ENCODE results near the gene CFAP68. TPM values are rescaled to one million over a fixed set of nuclear protein-coding genes. Genes with fewer than 3 reads are reported as not detected.

Gene CFAP68
- total RNA-seq, 1 experiment from 2014 or later, result 49.6 TPM

GRCh38 chr11:111834432-111835163 is 44.7 kb upstream of the CFAP68 start:
- no peak overlapping the region for H3K4me2 ChIP-seq (ENCODE audit: low read length)
- ChIA-PET POLR2A (no interaction called here), CTCF (interaction anchor here (0.7 to 2.3 kb wide), 4 partner anchors 8 to 248 kb away, joined by 3 to 5 read pairs (median 4); no protein-coding TSS in a partner anchor), RAD21 (ENCODE audit: low non-redundant PET in 1 of 2, low total read pairs in 2 of 2, uncharacterized antibody in 2 of 2, unreplicated experiment in 2 of 2) (interaction anchor here in 1 of 2 experiments (0.5 kb wide), 1 partner anchor 60 kb away, joined by 4 read pairs; no protein-coding TSS in a partner anchor)
- H3K4me3 ChIP-seq (replicated peaks in 1 of 2; ENCODE audit: low read depth in 1 of 2, low read length in 2 of 2), result no peak overlapping the region
- no TSS peak for BruUV-seq (replicated peaks)
- no peak overlapping the region for H3K9ac ChIP-seq (ENCODE audit: low read length)
- no peaks in the 10 kb centered on the region for H3K9me3 ChIP-seq (ENCODE audit: control insufficient read depth in 1 of 2, insufficient read depth in 1 of 2, low read depth in 1 of 2, low read length in 2 of 2)
- H3K9me2 ChIP-seq (ENCODE audit: insufficient read depth), result no peaks in the 10 kb centered on the region
- no peaks in the 10 kb centered on the region for H4K20me1 ChIP-seq (ENCODE audit: insufficient read depth)
- intact Hi-C loops (cut with micrococcal nuclease), result no loop called here
- no peak overlapping the region for H3K27ac ChIP-seq (ENCODE audit: low read depth, low read length)
- no peaks in the 10 kb centered on the region for H3K79me2 ChIP-seq (ENCODE audit: insufficient read depth, low read length)
- no peak for DNase-seq (ENCODE audit: low read depth, low spot score)
- H2AFZ ChIP-seq (ENCODE audit: low read depth, low read length, poor library complexity, severe bottlenecking), result no peak overlapping the region
- H3K36me3 ChIP-seq (ENCODE audit: control insufficient read depth in 1 of 2, insufficient read depth in 2 of 2, low read length in 2 of 2), result no peaks in the 10 kb centered on the region; a peak in 3 of 4 replicates
- no peak for ATAC-seq
- H3K27me3 ChIP-seq (ENCODE audit: insufficient read depth, low read length), result no peaks in the 10 kb centered on the region
- H3K4me1 ChIP-seq (ENCODE audit: control insufficient read depth in 1 of 2, insufficient read depth in 2 of 2, low read length in 2 of 2), result no peaks in the 10 kb centered on the region
- TF ChIP-seq ATF3 (IDR thresholded peaks at IDR 0.05) (no peak), ZBTB33 (IDR thresholded peaks at IDR 0.05; ENCODE audit: extremely low read depth, insufficient replicate concordance, low read length) (no peak), POLR2AphosphoS5 (IDR thresholded peaks at IDR 0.05; ENCODE audit: low read depth, low read length) (no peak), ELF1 (IDR thresholded peaks at IDR 0.05; ENCODE audit: borderline replicate concordance, low read depth) (no peak), ZFX (IDR thresholded peaks at IDR 0.05) (no peak), CBX3 (IDR thresholded peaks at IDR 0.05; ENCODE audit: low read depth) (no peak), CTCF (IDR thresholded peaks at IDR 0.05 in 2 of 3, conservative IDR thresholded peaks at IDR 0.05 in 1 of 3; ENCODE audit: borderline replicate concordance in 1 of 3, insufficient read depth in 1 of 3, low read depth in 2 of 3, low read length in 2 of 3) (no peak), JUND (IDR thresholded peaks at IDR 0.05) (no peak), ZNF274 (IDR thresholded peaks at IDR 0.05; ENCODE audit: low read depth, low read length) (no peak), CEBPB (IDR thresholded peaks at IDR 0.05; ENCODE audit: low read depth) (no peak), MAX (IDR thresholded peaks at IDR 0.05) (no peak), SIN3A (IDR thresholded peaks at IDR 0.05; ENCODE audit: low read depth) (no peak), TCF7L2 (IDR thresholded peaks at IDR 0.05; ENCODE audit: borderline replicate concordance, extremely low read depth, insufficient read depth, insufficient read length) (no peak), EZH2 (IDR thresholded peaks at IDR 0.05) (no peak), EGR1 (IDR thresholded peaks at IDR 0.05; ENCODE audit: low read depth) (no peak), EZH2phosphoT487 (IDR thresholded peaks at IDR 0.05; ENCODE audit: borderline replicate concordance) (no peak), SP1 (IDR thresholded peaks at IDR 0.05; ENCODE audit: low read depth) (no peak), YY1 (IDR thresholded peaks at IDR 0.05; ENCODE audit: extremely low read depth, insufficient replicate concordance, low read depth, low read length) (no peak)
